Glomerular endothelial cell (primary cell): ENCODE data around the gene CFAP46. TPM values are rescaled to one million over a fixed set of nuclear protein-coding genes. Genes with fewer than 3 reads are reported as not detected.
"Not testable (repeated sequence)": the region's sequence is repeated elsewhere in the genome, so short reads cannot be mapped to it uniquely, and the experiment has no call there.

Experiments used
- DNase-seq: peaks from one replicate; pipeline ENCODE4 v3.0.0-alpha.2; 2011; ENCODE audit warnings: low read depth, low spot score; ENCODE audit errors: extremely low read depth
- total RNA-seq: library from RNA; depleted of rRNA; stranded (reverse); fragments of >200 nt; gene quantifications from 2 replicates; pipeline ENCODE4 v1.2.3, GENCODE V29; 2015

Gene CFAP46
- total RNA-seq, 1 donor from 2014 or later: 1.9 TPM

DNA sequence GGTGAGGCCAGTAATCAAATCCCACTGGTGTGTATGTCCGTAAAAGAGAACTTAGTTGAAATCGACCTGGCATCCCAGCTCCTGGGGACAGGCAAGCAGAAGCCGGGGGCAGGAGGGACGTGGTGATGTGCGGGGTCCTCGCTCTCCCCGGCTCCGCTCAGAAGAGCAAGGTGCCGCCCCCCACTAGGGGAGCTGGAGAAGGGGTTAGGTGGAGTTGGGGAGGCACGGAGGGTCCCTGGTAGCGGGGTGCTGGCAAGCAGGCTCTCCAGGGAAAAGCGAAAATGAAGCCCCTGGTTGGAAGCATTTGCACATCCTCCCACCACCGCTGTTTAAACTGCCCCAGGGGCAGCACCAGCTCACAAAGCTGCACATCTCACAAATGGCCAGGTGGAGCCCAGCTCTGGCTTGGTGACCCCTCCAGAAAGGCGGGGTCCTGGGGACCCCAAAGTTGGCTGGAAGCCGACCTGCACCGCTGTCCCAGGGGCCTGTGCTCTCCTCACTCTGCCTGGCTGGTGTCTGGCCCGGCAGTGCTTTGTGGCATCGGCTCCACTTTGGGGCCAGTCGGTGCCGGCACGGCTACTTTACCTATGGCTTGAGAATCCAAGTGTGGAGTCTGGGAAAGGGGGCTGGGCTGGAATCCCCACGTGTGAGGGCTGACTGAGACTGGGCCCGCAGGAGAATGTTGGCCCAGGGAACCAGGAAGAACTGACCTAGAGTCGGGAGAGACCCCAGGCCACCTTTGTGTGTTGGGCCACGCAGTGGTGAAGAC, 2.9 kb upstream of the CFAP46 start:
- DNase-seq: no peak

DNA sequence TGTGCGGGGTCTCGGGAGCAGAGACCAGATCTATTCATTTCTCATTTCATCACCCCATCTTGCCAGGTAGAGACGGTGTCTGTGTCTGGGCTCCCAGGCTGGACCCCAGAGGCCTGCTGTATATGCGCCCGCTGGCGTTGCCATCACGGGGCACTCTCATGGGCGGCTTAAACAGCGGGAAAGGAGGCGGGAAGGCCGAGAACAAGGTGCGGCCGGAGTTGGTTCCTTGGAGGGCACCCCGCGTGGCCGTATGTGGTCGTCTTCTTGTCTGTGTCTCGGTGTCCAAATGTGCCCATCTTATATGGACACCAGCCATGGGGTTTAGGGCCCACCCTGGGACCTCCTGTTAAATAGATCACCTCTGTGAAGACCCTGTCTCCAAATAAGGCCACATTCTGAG, 2.1 kb upstream of the CFAP46 start:
- no peak for DNase-seq

DNA sequence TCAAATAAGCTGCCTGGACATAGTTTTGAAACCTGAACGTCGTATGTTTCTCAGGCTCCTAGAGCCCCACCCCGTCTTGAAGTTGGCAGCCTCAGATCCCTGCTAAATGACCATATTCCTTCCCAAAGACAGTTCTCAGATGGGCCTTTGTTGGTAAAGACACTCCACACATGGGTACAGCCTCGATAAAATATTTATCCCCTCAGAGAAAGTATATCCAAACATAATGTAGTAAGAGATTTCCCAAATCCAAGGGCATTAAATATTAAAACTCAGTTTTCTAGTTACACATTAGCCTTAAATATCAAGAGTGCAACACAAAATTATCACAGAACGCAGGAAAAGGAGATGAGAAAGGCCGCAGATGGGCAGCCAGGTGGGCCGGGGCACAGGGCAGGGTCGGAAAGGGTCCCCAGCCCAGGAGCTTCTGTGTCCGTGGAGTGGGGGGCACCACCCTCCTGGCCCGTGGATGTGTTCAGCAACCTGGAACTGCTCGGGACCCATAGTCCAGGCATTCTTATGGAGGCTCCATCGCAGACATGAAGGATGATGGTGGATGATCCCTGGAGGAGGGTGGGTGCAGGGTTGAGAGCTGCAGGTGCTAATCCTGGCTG, 1.5 kb upstream of the CFAP46 start:
- no peak for DNase-seq

DNA sequence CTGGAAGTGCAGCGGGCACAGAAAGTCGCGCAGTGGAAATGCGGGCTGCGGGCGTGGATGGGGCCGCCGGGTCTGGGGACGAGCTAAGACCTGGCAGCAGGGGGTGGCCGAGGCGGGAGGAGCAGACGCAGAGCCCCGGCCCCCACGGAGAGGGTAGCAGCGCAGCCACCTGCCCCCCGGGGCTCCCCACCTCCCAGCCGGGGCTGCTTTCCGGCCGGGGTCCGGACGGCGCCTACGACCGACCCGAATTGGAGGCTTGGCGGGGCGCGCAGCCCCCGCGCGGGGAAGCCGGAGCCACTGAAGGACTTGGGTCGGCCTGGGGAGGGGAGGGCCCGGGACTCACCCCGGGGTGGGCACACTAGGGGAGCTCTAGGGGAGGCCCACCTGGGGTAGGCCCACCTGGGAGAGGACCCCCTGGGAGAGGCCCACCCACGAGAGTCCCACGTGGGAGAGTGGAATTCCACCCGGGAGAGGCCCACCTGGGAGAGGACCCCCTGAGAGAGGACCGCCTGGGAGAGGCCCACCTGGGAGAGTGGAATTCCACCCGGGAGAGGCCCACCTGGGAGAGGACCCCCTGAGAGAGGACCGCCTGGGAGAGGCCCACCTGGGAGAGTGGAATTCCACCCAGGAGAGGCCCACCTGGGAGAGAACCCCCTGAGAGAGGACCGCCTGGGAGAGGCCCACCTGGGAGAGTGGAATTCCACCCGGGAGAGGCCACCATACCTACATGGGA, 854 bp upstream of the CFAP46 start:
- DNase-seq: no peak

DNA sequence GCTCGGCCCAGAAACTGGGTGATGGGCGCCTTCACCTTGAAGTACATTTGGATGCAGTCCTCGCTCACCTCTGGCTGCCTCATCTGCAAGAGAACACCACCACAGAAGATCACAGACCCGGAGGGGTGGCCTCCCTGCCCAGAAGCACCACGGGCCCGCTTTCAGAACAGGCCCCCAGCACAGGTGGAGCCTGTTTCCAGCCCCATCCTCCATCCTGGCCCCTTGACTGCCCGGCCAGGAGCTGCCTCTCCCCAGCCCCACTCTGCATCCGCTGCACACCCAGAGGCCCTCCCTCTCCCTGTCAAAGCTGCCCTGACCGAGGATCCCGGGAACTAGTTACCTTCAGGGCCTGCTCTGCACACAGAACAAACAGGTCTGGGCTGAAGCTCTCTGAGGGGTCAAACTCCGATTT, 724 bp downstream of the CFAP46 start:
- no peak for DNase-seq

DNA sequence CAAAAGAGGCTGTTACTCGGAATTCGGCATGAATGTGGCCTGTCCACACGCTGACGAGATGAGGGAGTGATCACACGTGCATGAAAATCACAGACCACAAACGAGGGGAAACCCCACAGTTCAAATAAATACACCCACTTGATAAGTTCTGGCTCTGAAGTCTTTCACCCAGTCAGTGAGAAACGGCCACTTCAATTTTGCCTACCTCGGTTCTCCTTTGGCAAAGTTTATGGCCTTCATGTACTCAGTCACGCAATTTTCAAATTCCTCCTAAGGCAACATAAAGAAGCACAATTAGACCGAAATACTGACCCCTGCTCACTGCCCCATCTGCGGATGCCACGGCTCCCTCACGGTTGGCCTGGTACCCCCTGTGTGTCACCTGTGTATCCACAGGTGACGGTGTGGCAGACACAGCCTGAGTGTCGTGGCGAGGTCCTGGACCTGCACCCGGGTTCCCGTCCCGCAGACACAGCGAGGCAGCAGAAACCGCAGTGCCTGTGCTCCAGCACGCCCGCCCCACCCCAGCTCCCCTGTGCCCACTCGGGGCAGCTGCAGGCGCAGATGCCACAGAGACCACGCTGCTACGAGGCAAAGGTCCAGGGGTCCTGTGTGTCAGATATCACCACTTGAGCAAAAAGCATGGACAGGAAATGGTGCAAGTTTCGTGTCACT, 1.4 kb downstream of the CFAP46 start:
- no peak for DNase-seq

DNA sequence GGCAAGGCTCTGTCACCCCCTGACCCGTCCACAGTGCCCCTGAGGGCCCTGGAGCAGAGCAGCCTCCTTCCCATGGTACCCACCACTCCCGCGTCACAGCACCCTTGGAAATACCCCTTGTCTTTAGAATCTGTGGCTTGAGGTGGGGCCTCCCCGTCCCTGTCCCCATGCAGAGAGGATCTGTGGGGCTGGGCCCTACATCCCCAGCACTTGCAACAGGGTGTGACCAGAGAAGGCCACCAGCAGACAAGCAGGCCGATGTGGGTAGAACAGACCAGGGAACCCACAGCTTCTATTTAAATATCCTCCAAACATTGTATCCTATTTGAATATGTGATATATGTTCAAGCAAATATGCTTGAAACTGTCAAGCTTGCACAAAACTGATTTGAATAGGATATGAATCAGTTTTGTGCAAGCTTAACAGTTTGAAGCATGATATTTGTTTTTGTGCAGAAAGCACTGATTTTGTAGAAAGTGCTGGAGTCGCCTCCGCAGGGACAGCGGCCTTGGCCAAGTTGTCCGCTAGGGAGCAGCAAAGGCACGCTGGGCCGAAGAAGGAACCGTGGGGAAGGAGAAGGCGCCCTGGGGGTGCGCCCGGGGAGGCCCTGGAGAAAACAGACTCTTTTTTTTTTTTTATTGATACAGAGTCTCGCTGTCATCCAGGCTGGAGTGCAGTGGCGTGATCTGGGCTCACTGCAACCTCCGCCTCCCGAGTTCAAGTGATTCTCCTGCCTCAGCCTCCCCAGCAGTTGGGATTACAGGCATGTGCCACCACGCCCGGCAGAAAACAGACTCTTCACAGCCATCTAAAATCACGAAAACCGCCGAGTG, 2.2 kb downstream of the CFAP46 start:
- DNase-seq: no peak

DNA sequence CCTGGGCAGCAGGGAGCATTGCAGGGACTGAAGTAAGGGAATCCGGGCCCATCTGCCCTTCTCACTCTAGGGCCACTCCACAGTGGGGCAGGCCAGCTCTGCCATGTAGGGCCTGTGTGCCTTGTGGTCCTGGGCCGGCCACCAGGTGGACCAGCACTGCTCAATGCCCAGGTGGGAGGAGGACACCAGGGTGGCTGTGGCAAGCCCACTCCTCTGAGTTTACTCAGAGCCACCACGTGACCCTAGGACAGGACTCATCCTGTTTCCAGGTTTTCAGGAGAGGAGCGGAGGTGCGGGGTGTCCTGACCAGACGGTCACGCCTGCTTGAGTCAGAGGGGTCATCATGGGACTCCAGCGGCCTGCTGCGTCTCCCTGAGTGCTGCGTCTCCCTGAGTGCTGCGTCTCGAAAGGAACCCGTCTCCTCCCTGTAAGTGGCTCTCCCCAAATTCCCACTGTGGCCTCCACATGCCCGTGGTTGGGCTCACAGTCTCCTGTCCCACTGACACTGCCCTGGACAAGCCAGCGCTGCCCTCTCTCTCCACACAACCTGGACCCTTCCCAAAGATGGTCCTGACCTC, 2.9 kb downstream of the CFAP46 start:
- DNase-seq: no peak

DNA sequence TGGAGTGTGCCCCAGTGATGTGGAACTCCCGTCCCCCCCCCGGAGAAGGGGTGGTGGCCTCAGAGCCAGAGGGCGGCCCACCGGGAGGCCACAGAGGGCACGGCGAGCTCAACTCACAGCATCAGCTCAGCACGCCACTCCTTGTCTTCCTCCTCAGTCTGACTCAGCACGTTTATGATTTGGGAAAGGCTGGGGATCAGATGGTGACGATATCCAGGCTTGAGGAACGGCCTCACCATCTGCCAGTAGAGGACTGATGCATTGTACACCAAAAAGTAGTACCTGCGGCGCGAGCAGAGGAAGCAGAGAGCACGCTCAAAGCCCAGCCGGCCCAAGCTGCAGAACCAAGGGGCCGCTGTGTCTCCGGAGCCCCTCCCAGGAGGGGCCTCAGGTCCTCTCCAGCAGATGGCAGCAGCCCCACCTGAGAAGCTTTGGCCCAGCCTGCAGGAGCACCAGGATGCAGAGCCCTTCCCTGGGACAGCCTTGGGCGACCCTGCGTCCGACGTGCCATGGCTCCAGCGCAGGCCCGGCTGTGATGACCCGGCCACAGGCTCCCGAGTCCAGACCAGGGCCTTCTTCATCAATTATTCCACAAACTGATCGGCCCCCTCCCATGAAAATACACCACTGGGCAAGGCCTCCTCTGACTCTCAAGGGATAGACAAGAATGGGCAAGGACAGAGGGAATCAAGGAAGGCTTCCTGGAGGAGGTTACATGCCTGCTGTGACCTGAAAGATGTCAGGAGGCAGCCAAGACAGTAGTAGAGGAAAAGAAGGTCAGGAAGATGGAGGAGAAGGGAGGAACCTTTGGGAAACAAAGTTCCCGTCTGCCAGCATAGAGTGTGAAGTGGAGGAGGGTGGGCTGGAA, 3.7 kb downstream of the CFAP46 start:
- DNase-seq: no peak

DNA sequence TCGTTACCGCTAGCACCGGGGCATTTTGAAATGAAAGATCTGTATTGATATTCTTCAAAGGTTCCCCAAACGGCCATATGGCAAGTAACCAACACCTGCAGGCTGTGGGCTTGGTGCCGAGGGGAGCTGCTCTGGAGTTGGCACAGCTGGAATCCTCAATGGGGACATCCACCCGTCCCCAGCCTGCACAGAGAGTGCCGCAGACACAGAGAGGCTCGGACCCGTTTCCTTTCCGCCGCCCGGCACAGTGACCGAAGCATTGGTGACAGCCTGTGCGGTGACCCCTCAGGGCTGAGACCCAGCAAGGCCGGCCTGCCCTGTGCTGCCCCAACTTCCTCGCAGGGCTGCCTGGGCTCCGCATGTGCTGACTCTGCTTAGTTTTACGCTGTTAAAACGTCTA, 4.5 kb downstream of the CFAP46 start:
- DNase-seq: no peak

DNA sequence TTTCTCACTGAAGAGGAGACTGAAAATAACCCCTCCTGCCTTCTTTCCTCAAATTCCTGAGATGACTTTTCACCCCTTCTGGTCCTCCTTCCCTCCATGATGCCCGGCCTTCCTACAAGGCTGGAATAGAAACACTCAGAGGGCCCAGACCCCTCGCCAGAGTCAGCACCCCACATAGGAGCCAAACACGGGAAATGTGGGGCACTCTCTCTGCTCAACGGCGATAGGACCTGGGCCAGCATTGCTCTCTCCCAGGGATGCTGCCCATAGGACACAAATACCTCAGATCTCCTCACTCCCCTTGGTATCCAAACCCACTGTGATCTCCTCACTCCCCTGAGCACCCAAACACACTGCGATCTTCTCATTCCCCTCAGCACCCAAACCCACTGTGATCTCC, 7.4 kb downstream of the CFAP46 start:
- DNase-seq: no peak

DNA sequence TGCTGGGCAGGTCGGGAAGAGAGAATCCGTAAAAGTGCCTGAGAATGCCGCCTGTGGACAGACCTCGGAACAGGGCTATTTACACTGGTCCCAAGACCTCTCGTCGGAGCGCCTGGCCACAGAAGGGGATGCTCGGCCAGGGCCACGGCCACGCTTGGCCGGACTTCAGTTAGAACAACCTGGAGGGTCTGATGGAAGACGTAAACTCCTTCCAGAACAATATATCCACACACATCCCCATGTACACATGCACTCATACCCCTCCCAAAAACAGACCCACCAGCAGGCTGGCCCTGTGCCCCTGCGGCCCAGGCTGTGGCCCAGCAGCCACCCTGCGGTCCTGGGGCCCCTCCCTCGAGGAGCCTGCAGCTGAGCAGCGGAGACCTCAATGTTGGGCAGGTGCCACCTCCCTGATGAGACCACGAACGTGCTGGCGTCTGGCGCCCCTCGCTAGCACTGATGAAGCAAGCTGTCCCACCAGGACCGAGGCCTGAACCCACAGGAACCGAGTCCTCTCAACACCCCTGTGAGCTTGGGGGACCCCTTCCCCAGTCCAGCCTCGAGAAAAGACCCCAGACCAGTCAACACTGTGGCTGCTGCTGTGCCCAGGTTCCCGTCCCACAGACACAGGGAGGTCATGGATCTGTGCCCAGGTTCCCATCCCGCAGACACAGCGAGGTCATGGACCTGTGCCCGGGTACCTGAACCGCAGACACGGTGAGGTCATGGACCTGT, 8.9 kb downstream of the CFAP46 start:
- DNase-seq: no peak

DNA sequence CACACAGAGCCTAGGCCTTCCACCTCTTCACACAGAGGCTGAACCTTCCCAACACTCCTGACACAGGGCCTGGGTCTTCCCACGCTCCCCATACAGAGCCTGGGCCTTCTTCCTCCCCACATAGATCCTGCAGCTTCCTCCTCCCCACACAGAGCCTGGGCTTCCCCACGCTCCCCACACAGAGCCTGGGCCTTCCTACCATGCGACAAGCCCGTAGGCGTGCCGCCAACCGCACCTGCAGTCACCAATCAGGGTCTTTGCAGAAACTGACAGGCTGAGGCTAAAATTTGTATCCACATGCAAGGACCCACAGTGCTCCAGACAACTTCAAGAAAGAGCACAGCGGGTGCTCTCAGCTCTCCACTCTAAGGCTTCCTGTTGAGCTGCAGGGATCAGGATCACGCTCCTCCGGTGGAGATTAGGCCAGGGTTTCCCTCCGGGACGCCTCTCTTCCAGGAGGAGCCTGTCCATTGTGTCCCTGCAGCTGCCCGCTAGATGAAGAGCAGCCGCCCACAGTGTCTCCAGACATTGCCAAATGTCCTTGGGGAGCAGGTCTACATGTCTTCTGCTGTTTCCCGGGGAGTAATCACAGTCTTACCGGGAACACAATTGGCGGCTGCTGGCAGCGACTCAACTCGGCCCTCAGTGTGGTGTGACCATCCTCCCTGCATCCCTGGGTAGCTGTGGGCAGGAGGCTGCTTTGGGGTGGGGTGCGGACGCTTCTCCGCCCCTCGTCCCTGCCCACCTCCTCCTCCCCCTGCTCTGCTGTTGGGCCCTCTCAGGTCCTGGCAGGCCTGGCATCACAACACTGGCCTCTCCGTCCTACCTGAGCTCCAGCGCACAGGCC, 9.7 kb downstream of the CFAP46 start:
- DNase-seq: no peak

DNA sequence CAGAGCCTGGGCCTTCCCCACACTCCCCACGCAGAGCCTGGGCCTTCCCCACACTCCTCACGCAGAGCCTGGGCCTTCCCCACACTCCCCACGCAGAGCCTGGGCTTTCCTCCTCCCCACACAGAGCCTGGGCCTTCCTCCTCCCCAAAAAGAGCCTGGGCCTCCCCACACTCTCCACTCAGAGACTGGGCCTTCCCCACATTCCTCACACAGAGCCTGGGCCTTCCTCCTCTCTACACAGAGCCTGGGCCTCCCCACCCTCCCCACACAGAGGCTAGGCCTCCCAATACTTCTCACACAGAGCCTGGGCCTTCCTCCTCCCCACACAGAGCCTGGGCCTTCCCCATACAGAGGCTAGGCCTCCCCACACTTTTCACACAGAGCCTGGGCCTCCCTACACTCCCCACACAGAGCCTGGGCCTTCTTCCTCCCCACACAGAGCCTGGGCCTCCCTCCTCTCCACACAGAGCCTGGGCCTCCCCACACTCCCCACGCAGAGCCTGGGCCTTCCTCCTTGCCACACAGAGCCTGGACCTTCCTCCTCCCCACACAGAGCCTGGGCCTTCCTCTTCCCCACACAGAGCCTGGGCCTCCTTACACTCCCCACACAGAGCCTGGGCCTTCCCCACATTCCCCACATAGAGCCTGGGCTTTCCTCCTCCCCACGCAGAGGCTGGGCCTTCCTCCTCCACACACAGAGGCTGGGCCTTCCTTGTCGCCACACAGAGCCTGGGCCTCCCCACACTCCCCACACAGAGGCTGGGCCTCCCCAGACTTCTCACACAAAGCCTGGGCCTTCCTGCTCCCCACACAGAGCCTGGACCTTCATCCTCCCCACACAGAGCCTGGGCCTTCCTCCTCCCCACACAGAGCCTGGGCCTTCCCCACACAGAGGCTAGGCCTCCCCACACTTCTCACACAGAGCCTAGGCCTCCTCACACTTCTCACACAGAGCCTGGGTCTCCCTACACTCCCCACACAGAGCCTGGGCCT, 10.8 kb downstream of the CFAP46 start:
- not testable (repeated sequence) for DNase-seq

DNA sequence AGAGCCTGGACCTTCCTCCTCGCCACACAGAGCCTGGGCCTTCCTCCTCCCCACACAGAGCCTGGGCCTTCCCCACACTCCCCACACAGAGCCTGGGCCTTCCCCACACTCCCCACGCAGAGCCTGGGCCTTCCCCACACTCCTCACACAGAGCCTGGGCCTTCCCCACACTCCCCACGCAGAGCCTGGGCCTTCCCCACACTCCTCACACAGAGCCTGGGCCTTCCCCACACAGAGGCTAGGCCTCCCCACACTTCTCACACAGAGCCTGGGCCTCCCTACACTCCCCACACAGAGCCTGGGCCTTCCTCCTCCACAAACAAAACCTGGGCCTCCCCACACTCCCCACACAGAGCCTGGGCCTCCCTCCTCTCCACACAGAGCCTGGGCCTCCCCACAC, 11.7 kb downstream of the CFAP46 start:
- not testable (repeated sequence) for DNase-seq

DNA sequence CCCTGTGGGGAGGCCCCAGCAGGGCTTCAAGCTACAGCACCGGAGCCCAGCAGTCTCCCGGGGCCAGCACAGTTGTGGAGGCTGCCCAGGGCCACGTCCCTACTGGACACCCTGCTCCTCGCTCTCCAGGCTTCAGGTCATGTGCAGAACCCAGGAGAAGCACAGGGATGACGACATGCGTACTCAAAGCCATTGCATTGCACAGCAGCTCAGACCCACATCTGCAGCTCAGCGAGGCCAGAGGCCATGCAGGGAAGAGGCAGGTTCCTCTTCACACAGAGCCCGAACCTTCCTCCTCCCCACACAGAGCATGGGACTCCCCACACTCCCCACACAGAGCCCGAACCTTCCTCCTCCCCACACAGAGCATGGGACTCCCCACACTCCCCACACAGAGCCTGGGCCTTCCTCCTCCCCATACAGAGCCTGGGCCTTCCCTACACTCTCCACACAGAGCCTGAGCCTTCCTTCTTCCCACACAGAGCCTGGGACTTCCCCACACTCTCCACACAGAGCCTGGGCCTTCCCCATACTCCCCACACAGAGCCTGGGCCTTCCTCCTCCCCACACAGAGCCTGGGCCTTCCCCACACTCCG, 12.3 kb downstream of the CFAP46 start:
- no peak for DNase-seq
